ENCODE measurements around the gene TXNRD1.

Gene TXNRD1

DNA sequence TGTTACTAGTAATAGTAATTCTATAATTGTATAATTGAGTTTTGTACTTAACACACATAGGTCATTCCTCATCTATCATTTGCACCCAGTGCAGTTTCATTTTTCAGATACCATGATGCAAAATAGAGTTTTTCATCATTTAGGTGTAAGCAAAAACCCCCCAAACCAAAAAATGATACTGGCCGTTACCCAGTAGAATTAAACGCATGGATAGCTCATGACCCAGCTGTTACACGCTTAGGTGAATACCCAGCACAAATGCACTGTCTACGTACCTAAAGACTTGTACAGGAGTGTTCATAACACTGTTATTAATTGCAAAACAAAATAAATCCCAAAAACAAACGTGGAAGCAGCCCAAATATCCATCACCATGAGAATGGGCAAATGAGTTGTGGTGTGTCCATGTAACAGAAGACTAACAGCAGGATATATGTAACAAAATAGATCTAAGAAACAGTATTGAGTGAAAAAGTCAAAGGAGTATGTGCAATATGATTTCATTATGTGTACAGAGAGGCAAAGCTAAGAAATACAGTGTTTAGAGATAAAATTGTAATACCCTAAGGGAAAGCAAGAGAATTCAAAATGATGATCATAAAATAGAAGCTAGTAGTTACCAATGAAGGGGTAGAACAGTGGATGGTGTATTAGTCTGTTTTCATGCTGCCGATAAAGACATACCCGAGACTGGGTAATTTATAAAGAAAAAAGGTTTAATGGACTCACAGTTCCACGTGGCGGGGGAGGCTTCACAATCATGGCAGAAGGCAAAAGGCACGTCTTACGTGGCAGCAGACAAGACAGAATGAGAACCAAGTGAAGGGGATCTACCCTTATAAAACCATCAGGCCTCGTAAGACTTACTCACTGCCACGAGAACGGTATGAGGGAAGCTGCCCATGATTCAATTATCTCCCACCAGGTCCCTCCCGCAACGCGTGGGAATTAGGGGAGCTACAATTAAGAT, 137.7 kb downstream of the TXNRD1 start:
- no peak for DNase-seq

DNA sequence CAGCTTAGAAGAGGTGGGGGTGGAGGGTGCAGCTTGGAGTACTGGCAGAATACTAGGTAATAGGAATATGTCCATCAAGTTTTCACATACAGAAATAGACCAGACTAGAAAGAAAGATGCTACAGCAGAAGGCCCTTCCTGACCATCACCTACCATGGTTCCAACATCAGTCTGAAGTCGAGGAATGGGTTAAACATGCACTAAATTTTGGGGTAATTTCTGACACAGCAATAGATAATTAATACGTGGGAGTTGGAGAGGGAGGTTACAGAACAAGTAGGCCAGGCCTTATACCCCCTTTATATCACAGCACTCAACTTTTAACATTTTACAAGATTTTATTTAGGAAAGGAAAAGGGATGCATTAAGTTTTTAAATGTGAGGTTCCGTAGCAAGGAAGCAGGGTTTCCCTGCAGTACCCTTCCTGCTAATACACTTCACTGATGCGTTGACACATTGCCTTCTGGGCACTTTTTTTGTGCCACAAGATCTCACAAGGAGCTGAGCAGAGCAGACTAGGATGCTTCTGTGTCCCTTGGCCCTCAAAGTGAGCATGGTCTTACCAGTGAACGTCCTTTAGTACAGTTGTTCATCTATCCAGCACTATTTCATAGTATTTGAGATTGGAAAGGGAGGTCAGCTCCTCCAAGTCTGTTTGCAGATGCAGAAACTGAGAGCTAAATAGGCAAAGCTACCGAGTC, 138.7 kb downstream of the TXNRD1 start:
- no peak for DNase-seq

DNA sequence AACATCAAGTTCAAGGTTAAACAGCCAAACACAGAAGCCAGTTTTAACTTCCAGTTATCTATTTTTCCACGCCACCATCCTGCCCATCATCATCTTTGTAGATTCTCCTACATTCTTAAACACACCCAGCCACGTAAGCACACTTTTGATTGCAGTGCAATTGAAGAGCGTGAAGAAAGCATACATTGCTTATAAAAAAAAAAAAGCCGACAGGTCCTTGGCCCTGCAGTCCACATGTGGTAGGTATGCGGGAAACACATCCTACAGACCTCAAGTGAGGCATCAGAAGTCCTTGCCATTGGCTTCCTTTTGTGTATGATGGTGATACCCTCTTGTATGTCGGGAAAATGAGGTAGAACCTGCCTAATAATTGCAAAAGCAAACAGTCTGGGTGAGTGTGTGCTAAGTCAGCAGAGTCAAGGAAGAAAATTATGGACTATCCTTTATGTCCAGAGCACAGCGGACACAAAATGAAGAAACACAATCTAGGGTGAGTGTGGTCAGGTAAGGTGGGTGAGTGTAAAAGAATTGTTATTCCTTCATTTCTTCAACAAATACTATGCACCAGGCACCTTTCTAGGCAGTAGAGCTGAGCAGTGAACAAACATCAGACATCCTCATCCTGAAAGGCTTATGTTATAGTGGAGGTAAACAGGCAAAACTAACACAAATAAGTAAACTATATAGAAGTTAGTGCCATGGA, 139.4 kb downstream of the TXNRD1 start:
- DNase-seq, result no peak

DNA sequence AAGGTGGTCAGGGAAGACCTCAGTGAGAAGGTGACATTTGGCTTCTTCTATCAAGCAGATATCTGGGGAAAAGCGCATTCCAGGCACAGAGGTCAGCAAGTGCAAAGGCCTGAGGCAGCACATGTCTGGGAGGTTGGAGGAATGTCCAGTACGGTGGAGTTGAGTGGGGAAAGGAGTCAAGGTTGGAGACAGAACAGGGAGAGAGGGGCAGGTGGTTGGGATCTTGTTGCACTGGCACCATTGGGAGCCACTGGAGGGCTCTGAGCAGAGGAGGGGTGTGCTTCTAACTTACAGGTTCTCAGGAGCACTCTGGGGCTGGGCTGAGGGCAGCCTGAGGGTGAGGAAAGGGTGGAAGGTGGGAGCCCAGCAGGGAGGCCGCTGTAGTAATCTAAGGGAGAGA, 140.1 kb downstream of the TXNRD1 start:
- no peak for DNase-seq

GRCh38 chr12:104356231-104357115, 140.9 kb downstream of the TXNRD1 start:
- no peak for DNase-seq

- no peak for DNase-seq
These were observed 141.9 kb downstream of the TXNRD1 start for GRCh38 chr12:104357421-104357952.

DNA sequence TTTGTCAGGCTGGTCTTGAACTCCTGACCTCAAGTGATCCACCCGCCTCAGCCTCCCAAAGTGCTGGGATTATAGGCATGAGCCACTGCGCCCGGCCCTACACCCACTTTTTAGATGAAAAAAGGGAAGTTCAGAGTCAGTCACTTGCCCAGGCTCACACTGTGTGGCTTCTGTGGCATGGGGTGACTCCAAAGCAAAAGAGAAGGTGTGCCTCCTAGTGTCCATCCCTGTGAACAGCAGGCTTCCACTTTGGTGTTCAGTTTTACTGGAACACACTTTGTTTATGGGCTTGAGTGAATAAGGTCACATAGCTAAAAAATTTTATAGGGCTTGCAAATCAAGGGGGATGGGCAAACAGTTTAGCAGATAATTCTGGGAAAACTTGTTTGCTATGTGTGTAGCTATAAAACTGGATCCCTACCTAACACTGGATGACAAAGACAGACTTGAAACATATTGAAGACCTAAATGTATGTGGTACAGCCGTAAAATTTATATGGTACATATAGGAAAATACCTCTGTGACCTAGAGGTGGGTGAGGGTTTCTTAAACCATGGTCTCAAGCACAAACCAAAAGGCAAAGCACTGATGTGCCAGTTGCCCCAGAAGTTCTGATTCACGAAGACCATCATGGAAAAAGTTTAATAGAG, 142.9 kb downstream of the TXNRD1 start:
- DNase-seq, result peak; percentile 68

DNA sequence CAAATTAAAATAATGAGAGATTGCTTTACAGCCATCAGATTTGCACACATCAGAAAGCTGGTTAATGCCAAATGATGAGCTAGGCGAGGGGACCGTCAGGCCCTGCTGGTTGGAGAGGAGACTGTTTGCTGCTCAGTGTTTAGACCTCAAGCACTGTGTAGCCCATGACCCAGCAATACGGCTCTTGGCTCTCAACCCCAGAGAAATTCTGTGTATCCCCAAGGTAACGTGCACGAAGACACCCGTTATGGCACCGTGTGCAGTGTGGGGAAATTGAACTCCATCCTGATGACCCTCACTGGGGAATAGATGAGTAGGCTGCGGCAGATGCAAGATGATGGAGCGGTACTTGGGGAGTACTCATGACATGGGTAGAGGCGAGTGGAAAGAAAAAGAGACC, 143.6 kb downstream of the TXNRD1 start:
- DNase-seq, result no peak

GRCh38 chr12:104360157-104360556, 144.6 kb downstream of the TXNRD1 start:
- DNase-seq, result no peak

- no peak for DNase-seq
These were observed 145.6 kb downstream of the TXNRD1 start for GRCh38 chr12:104360983-104361707.

GRCh38 chr12:104365921-104366410, 150.4 kb downstream of the TXNRD1 start:
- DNase-seq, result no peak

- no peak for DNase-seq
These were observed 154.1 kb downstream of the TXNRD1 start for GRCh38 chr12:104369708-104370107.

- DNase-seq, result no peak
These were observed 155.7 kb downstream of the TXNRD1 start for GRCh38 chr12:104371043-104371870.

DNA sequence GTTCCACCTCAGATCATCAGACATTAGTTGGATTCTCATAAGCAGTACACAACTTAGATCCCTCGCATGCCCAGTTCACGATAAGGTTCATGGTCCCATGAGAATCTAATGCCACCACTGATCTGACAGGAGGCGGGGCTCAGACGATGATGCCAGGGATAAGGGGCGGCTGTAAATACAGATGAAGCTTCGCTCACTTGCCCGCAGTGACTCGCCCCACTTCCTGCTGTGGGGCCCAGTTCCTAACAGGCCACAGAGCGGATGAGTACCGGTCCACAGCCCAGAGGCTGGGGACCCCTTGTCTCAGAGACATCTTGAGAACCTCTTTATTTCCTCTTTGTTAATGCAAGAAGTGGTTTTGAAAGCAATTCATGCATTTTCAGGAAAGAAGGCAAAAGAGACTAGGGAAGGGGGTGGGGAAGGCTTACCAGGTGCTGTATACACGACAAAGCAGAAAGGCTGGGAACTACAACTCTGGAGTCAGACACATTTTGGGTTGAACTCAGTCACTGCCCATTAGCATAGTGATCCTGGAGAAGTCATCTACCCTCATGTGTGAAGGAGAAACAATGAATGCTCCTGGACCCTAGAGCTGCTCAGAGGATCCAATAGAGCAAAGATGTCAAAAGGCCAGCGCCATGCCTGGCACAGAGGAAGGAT, 156.6 kb downstream of the TXNRD1 start:
- DNase-seq, result no peak

GRCh38 chr12:104372721-104373335, 157.2 kb downstream of the TXNRD1 start:
- DNase-seq, result no peak

- DNase-seq, result no peak
These were observed 158.5 kb downstream of the TXNRD1 start for GRCh38 chr12:104374071-104374470.

- DNase-seq, result no peak
These were observed 159.2 kb downstream of the TXNRD1 start for GRCh38 chr12:104374806-104375205.

DNA sequence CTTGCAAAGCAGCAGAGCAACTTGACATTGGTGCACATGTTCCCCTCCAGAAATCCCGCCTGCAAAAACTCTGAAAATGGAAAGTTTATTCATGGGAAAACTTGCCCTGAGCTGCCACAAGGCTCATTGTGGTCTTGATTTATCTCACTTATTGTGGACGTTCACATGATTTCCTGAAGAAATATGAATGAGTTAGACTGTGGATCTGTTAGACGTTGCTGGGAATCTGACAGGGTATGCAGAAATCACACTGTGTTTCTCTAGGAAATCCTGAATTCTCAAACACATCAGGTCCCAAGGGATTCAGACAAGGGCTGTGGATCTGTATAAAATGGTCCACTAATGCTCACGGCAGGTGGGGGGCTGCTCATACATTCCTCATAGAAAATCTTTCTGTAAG, 160.2 kb downstream of the TXNRD1 start:
- no peak for DNase-seq

All from stimulated activated CD4-positive, alpha-beta T cell treated with anti-CD3 and anti-CD28 coated beads, Interleukin-4, amount 100 ng/mL, for 24 hours (primary cell).